ENCODE data around the gene TMED7. TPM values are rescaled to one million over a fixed set of nuclear protein-coding genes. Genes with fewer than 3 reads are reported as not detected.

The TMED7 gene
- total and polyA plus RNA-seq, 2 of the 4 experiments (the other 2 are of a cell fraction) = 75.6 to 86.7 TPM

DNA sequence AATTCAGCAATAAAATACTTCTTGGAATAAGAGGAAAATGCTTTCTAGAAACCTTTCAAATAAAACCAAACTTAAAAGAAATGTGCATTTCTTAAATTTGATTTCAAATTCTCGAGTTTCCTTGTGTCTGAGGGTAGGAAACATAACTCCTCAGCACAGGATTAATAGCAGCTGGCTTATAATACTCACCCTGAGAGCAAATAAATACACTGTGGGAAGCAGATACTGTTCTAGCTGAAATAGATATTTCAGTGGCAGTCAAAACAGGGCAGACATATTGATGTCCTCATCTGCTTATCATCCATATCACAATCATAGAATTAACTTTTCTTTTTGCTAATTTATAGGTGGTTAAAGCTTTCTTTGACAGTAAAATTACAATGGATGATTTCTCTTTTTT is 57.2 kb downstream of the TMED7 start:
- Histone ChIP-seq H3K23ac (ENCODE audit: low read depth, low read length) (no peak overlapping the region), H2BK120ac (ENCODE audit: low read depth, low read length) (no peak overlapping the region), H3K79me1 (ENCODE audit: low read depth in 1 of 2, low read length in 2 of 2) (no peaks in the 10 kb centered on the region), H3K27ac (ENCODE audit: insufficient read depth, low read length) (no peak overlapping the region), H3K4me3 (ENCODE audit: insufficient read depth, low read depth, low read length) (no peak overlapping the region), H4K91ac (ENCODE audit: insufficient read depth, low read depth, low read length) (no peak overlapping the region), H3K9me1 (ENCODE audit: insufficient read depth, low read length) (no peaks in the 10 kb centered on the region), H2AK5ac (ENCODE audit: low read depth, low read length) (no peak overlapping the region), H3K4me1 (ENCODE audit: control insufficient read depth, insufficient read depth, low read length) (no peaks in the 10 kb centered on the region), H4K8ac (ENCODE audit: low read depth in 2 of 2, low read length in 2 of 2) (no peak overlapping the region), H2AK9ac (replicated peaks; ENCODE audit: low read depth, low read length, poor library complexity) (no peak overlapping the region), H3K9me3 (ENCODE audit: control insufficient read depth, insufficient read depth, low read length) (no peaks in the 10 kb centered on the region), H3K4me2 (ENCODE audit: low read depth, low read length) (no peak overlapping the region), H3K14ac (replicated peaks; ENCODE audit: low read depth, low read length) (no peak overlapping the region), H4K20me1 (ENCODE audit: insufficient read depth, low read length) (no peaks in the 10 kb centered on the region), H2BK5ac (ENCODE audit: low read depth, low read length, poor library complexity, severe bottlenecking) (no peak overlapping the region), H3K18ac (ENCODE audit: low read depth, low read length) (no peak overlapping the region), H2AFZ (replicated peaks; ENCODE audit: low read length, poor library complexity) (no peak overlapping the region), H3K4ac (ENCODE audit: low read depth, low read length) (no peak overlapping the region), H3K9ac (ENCODE audit: low read depth, low read length) (no peak overlapping the region), H2BK20ac (ENCODE audit: low read depth, low read length) (no peak overlapping the region), H4K5ac (ENCODE audit: low read depth, low read length) (no peak overlapping the region), H3K27me3 (ENCODE audit: control insufficient read depth, insufficient read depth, low read length) (no peaks in the 10 kb centered on the region), H3K36me3 (ENCODE audit: control insufficient read depth, insufficient read depth, low read length) (no peaks in the 10 kb centered on the region), H3K56ac (ENCODE audit: extremely low read depth, insufficient read depth, low read length) (no peak overlapping the region), H2BK15ac (ENCODE audit: low read depth, low read length) (no peak overlapping the region)
- POLR2A ChIA-PET (ENCODE audit: unreplicated experiment) = no interaction called here
- WGBS, 2 experiments (ENCODE audit: extremely low coverage in 2 of 2, insufficient read length in 1 of 2) = no CpG with 5 or more reads among the region's 1 CpG
- dilution Hi-C loops (cut with HindIII; ENCODE audit: low sequenced_read_pairs, unreplicated experiment) = no loop called here
- ATAC-seq (ENCODE audit: low read depth) (no peak), DNase-seq (no peak)
- TF ChIP-seq RCOR1 (IDR thresholded peaks at IDR 0.05; ENCODE audit: insufficient replicate concordance, low read length) (no peak), BHLHE40 (IDR thresholded peaks at IDR 0.05; ENCODE audit: low read depth, low read length) (no peak)
- no TSS peak for BruUV-seq (replicated peaks)
- CTCF ChIA-PET = no interaction called here
- intact Hi-C loops (cut with micrococcal nuclease) = no loop called here
- in situ Hi-C loops (cut with MboI; ENCODE audit: low sequenced_read_pairs) = no loop called here
